ENCODE results near the gene ADRM1.

Gene ADRM1

DNA sequence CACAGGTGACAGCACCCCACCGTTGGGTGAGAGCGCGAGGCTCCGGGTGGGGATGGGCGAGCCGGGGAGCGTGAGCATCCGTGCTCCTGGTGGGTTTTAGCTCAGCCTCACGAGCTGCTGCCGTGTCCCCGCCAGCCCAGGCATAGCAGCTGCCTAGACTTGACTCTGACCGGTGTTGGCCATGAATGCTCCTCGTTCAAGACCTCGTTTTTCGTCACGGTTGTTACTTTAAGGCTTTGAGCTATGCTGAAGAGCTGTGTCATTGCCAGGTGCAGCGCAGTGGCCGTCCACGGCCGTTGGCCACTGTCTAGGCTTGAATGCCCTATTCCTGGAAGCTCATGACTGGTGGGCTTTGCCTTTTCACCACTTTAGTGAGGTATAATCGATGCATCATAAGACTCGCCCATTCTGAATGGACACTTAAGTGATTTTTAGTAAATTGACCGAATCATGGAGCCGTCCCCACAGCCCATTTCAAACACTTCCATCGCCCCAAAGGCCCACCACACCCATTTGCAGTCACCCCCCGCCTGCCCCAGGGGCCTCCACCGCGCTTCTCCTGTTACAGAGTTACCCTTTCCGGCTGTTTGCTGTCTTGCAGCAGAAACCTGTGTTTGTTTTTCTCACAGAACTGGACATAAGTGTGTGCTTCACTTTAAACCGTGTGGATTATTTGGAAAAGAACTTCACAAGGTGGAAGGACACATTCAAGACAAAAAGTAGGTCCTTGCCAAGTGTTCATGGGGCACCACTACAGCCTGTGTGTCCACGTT is 21.4 kb upstream of the ADRM1 start:
- DNase-seq (ENCODE audit: low read depth) = no peak

DNA sequence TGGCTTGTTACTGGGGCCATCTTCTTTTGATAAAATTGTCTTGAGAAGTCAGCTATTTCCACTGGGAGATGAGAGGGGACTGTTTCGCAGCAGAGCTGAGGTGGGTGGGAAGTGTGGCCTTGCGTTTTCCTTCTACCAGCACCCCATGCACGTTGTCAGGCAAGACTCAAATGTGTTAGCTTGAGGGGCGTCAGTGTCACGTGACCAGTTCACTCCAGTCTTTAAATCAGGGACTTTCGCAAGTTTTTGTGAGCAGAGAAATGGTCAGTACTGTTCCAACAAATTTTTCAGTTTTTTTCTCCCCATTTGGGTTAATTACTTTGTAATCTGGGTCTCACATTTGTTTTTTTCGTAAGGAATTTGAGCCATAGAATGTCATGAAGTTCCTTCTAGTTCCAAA is 20.7 kb upstream of the ADRM1 start:
- no peak for DNase-seq (ENCODE audit: low read depth)

DNA sequence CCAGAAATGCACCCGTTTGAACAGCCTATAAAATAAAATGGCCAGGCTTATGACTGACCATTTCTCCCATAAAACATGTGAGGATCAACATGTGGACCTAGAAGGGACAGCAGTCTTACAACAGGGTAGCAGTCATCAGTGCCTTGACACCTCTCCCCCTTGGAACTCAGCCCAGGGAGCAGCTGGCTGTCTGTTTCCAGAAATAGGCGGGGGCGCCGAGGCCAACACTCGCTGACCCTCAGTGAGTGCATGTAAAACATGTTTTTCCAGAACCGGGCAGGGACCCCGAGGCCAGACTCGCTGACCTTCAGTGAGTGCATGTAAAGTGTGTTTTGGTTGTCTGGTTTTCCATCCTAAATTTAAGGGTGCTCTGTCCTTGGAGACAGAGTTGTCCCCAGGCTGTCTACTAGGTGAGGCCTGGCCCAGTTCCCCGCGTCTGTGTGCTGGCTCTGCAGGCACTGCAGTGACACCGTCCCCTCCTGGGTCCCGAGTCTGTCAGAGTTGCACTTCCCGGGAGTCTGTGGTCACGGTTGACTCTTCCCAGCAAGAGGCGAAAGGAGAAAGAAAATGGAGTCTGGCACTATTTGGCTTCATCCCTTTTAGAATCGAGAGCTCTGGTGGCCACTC is 19.8 kb upstream of the ADRM1 start:
- DNase-seq (ENCODE audit: low read depth) = no peak

DNA sequence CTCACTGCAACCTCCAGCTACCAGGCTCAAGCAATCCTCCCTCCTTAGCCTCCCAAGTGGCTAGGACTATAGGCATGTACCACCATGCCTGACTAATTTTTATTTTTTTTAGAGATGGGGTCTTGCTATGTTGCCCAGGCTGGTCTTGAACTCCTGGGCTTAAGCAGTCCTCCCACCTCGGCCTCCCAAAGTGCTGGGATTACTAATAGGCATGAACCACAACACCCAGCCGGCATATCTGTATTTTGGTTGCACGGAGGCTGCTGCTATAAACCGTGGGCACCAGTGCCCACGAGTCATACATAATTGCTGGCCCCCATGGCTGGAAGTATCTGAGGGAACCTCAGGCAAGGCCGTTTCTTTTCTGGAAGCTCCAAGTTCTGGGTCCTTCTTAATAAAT is 18.3 kb upstream of the ADRM1 start:
- no peak for DNase-seq (ENCODE audit: low read depth)

DNA sequence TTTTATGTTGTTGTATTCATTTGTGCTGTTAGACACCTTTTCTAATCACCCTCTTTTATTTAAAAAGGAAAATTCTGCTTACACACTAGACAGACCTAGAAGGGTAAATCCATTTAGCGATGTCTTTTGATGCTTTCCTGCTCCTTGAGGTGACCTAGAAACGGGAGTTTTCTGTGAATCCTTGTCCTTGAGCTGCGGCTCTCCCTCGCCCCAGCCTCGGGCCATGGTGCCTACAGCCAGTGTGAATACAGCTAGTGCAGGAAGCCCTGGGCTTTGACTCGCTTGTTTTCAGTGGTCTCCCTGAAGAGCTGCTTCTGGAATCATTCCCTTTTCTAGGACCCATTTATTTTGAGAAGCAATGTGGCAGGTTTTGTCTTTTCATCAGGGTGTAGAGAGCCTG is 17.6 kb upstream of the ADRM1 start:
- DNase-seq (ENCODE audit: low read depth) = no peak

DNA sequence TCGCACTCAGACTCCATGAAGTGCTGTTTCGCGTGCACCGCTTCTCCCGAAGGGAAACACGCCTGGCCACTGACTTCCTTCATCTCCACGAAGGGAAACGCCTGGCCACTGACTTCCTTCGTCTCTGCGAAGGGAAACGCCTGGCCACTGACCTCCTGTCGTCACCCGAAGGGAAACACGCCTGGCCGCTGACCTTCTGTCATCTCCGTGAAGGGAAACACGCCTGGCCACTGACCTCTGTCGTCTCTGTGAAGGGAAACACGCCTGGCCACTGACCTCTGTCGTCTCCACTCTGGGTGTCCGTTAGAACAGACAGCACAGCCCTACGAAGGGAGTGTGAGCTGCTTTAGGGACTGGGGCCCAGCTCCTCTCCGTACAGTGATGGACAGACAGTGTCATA is 17.1 kb upstream of the ADRM1 start:
- DNase-seq (ENCODE audit: low read depth) = no peak

DNA sequence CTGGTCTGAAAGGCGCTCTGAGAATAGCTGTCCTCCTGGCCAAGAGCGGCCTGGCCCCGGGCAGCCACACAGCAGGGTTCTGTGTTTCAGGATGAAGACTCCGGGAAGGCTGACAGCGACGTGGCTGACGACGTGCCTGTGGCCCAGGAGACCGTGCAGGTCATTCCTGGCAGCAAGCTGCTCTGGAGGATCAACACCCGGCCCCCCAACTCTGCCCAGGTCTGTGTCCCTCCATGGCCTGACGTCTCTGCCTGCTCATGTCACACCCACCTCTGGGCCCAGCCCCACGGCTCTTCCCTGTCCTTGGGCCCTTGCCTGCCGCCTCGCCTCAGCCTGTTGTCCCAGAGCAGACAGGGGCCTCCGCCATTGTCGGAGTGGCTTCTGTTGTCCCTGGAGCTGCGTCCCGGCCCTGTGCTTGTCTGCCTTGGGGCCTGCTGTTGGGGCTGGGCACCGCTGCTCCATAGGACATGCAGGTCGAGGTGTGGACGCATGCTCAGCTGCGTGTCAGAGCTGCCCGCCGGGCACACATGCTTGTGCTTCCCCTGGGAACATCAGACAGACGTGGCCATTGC is 16.2 kb upstream of the ADRM1 start:
- DNase-seq (ENCODE audit: low read depth) = no peak

DNA sequence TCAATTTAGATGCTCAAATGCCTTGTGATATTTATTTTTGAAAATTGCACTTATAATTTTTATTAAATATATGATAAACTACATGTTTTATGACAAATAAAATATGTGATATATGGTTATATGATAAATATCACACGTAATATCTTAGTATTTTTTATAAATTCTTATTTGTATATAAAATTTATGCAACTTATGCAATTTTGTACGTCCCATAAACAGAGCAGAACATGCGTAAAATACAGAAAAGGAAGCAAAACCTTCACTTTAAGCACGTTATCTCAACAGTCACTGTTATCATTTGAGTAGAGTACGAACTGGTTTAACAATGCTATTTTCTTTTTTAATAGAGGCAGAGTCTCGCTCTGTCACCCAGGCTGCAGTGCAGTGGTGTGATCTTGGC is 15.7 kb upstream of the ADRM1 start:
- no peak for DNase-seq (ENCODE audit: low read depth)

DNA sequence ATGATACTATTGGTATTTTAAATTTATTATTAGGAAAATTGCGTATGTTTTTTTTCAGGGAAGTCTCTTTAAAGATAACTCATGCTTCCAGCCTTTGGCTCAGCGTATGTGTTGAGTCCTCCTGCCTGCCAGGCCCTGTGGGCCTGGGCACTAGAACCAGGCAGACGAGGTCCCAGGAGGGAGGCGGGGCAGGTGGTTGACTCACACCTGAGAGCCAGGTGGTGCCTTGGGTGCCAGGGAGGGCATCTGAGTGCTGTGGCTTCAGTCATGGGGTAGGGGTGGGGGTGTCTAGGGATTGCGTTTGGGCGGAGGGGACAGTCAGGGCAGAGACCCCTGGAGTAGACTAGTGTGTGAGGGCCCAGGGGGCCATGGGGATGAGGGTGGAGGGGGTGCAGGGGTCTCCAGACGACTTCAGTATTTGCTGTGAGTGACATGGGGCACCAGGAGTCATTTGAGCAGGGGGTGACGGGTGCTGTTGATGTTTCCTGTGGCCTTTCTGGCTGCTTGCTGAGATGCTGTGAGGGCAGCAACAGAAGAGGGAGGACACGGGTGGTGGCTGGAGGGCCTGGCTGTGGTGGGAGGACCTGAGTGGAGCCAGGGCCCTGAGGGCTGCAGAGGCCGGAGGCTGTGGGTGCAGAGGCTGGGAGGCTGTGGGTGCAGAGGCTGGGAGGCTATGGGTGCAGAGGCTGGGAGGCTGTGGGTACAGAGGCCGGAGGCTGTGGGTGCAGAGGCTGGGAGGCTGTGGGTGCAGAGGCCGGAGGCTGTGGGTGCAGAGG is 14.8 kb upstream of the ADRM1 start:
- DNase-seq (ENCODE audit: low read depth) = no peak

DNA sequence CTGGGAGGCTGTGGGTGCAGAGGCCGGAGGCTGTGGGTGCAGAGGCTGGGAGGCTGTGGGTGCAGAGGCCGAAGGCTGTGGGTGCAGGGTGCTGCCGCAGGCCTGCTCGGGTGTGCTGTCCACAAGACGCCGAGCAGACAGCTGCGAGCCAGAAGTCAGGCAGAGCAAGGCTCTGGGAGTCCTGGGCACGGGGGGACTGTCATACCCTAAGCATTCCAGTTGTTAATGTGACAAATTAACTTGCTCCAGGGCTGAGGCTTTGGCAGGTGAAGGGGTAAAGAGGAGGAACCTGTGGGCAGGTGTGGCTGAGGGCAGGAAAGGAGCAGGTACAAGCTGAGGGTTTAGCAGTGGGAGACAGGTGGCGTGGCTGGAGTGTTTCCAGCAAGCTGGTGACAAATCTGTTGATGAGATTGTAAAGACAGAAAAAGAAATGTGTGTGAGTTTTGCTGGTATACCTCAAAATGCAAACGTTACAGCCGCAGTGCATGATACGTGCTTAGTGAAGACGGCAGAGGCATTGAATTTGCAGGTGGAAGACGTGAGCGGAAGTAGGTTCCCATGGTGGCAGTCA is 14.2 kb upstream of the ADRM1 start:
- no peak for DNase-seq (ENCODE audit: low read depth)

DNA sequence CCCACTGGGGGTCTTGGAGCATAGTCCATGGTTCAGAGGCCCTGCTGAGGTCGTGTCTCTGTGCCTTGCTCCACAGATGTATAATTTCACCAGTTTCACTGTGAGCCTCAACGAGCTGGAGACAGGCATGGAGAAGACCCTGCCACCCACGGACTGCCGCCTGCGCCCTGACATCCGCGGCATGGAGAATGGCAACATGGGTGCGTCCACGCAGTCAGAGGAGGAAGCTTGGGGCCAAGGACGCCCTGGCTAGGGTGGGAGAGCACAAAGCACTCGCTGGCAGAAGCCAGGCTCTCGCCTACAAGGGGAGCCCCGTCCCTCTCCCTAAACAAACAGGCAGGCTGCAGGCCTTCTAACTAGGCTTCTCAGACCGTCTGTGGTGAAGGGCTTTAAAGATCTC is 13.7 kb upstream of the ADRM1 start:
- DNase-seq (ENCODE audit: low read depth) = no peak

DNA sequence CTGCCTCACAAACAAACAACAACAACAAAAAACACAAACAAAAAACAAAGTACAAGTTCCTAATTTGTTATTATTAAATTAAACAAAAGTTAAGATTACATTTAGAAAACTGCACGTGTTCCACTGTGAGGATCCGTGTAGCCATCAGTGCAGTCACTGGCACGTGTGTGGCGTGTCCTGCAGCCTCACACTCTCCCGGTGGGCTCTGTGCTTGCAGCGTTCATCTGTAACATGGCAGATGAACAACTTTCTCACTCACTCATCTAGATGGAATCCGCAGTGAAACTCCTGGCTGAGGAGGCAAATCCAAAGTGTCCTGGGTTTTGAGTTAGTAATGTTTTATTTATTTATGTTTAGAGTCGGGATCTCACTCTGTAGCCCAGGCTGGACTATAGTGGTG is 12.9 kb upstream of the ADRM1 start:
- no peak for DNase-seq (ENCODE audit: low read depth)

DNA sequence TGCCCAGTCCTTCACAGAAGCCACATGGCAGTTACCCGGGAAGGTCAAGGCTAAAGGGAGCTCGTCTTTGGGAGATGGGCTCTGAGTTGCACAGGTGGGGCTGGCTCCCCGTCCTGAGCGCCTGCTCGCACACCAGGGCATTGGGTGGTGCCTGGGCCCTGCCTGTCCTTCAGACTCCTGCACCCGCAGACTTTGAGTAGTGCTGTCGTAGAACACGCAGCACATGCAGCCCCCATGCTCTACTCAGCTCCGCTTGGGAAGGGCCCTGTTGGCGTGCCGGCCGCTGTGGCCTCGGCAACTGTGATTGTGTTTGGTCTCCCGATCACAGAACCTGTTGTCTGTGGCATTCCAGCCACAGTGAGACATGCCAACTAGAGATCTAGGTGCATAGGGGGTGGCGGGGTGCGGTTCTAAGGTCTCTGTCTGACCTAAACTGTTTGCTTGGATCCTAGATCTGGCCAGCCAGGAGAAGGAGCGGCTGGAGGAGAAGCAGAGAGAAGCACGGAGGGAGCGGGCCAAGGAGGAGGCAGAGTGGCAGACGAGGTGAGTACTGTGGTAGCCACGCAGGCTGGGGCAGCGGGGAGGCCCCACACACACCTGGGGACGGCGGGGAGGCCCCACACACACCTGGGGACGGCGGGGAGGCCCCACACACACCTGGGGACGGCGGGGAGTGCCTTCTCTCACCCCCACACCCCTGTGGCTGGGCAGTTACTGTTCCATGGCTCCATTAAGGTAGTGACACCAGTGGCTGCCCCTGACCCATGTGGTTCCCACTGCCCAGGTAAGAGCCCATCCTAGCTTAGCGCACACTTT is 11.3 kb upstream of the ADRM1 start:
- DNase-seq (ENCODE audit: low read depth) = no peak

DNA sequence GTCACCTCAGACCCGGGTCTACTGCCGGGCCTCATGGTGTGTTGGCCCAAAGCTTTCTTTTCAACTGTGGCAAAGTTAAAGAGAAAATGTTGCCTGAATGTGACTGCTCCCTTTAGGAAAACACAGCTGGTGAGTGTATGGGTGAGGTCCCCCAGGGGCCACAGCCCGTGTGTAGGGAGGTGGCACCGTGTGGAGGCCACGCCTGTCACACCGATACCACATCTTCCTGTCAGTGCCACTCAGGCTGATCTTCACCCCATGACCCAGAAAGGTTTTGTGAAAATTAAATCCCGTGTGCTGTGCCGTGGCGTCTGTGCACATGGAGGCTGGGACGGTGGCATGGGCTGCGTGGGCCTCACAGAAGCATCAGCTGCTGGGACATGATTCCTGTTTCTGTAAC is 10.7 kb upstream of the ADRM1 start:
- no peak for DNase-seq (ENCODE audit: low read depth)

DNA sequence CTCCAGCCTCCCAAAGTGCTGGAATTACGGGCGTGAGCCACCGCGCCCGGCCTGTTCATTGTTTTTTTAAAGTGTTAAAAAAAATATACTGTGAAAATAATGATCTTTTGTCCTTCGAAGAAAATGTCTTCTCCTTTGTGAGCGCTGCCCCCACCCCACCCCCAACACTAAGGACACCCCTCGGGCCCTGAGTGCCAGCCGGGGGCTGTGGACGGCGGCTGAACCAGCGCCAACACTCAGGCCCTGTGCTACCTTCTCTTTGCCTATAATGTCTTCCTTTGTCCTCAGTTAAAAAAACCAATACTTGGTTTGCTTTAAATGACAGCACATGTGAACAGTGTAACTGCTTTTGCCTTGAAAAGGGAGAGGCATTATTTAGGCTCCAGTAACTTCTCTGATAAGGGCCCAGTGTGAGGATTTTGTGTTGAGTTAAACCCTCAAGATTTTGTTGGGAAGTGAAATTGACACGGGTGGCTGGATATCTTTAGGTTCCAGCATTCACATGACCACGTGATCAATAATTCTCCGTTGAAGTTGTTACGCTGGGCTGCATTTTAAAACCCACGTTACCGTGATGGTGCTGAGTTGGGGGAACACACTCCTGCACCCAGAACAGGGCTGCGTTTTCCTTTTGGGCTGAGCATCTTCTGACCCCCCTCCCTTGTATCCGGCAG is 9.5 kb upstream of the ADRM1 start:
- DNase-seq (ENCODE audit: low read depth) = no peak

DNA sequence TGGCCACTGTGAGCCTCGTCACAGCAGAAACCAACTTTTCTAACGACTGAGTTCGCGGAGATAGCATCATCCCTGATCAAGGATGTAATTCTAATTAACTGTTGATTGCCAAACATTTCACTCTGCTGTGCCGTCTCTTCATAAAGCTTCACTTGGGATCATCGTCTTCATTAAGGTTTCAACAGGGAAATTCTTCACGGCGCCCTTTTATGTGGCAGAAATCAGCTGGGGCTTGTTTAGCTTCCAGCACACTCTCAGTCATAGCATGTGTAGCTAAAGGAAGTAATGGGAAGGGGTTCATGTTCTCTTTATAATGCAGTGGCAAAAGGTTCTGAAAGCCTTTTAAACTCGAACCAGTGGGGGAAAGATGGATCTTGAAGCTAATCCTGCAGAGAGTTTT is 8.9 kb upstream of the ADRM1 start:
- DNase-seq (ENCODE audit: low read depth) = no peak

DNA sequence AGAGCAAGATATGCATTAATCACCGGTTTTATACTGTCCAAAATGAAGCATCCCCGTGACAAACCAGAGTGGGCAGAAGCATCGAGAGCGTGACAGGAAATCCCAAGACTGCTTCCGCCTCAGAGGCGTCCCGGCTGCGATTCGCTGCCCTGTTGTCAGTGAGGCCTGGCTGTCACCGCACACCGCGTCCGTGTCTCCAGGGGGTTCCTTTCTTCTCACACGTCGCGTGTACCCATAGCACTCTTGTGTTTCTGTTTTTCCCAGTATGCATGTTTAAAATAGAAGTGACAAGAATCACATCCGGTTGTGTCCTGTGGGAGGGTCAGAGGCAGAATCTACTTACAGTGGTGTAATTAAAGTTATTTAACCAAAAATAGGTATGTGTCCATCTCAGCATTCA is 8.3 kb upstream of the ADRM1 start:
- DNase-seq (ENCODE audit: low read depth) = no peak

DNA sequence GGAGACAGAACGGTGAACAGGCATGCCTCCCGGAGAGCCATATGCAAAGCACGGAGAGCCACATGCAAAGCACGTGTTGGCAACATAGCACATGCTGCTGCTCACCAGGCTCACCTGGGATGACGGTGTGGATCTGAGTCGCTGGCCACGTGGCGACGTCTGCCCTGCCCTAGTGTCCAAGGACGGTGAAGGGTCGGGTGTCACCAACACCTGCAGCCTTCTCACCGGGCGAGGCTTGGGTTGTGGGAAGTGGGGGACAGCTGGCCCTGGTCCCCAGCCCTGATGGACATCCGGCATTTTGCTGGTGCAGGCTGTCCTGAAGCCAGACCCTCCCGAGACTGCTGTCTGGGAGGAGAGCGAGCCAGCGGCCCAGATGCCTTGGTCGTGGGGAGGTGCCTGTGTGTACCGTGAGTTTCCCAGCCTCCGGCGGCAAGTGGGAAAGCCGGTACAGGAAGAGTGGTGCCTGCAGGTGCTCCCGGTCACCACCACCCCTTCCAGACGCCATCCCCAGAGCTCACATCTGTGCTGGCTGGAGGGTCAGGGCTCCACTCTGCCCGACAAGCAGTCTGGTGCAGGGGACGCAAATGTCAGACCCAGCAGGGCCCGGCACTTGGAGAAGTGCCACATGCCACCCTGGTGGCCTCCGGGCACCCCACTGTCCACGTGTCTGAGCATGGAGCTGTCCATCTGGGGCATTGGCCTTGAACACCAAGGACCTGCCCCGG is 5.9 kb upstream of the ADRM1 start:
- no peak for DNase-seq (ENCODE audit: low read depth)

DNA sequence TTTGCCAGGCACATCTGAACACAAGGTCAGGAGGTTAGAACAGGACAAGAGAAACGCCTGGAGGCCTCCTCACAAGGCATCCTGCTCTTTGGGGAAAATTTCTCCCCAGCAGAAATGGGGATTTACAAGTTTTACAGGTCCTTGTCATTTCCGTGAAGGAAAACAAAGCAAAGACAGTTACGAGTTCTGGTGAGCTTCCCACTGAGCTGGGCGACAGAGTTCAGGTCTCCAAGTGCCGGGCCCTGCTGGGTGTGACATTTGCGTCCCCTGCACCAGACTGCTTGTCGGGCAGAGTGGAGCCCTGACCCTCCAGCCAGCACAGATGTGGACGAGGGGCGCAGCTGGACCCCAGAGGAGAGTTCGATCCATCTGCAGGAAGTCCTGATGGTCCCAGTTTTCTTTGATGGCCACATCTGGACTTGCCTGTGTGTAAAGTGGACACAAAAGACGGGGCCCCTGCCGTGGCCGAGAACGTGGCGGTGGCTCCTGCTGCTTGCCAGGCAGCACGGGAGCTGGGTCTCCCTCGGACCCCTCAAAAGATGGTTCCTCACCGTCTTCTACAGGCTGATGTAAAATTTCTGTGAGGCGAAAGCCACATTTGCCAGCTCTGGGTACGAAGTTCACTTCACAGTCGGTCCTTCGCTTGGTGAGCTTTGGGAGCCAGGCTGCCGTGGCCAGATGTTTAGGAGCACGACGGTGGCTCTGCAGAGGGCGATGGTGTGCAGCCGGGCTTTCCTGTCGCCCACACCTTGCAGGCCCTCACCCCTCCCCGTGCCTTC is 5.2 kb upstream of the ADRM1 start:
- DNase-seq (ENCODE audit: low read depth) = no peak

Measured in T follicular helper cell (primary cell).